Left hindlimb (tissue), 1 donor: ENCODE results near the gene RBBP4.

Experiments
- DNase-seq: peaks from one replicate; pipeline ENCODE4 v3.0.0-alpha.2; 2018

The RBBP4 gene

GRCh38 chr1:32724678-32725614 is 73.9 kb downstream of the RBBP4 start:
- no peak for DNase-seq

GRCh38 chr1:32725615-32725982 is 74.6 kb downstream of the RBBP4 start:
- DNase-seq, result no peak

GRCh38 chr1:32727876-32728275 is 76.9 kb downstream of the RBBP4 start:
- no peak for DNase-seq

- no peak for DNase-seq
Measured at GRCh38 chr1:32728413-32729077, 77.5 kb downstream of the RBBP4 start.

- no peak for DNase-seq
Measured at GRCh38 chr1:32729254-32730046, 78.4 kb downstream of the RBBP4 start.

- peak; percentile 56 for DNase-seq
Measured at GRCh38 chr1:32733582-32734321, 82.7 kb downstream of the RBBP4 start.
